ENCODE measurements around the gene SPEF2.

SPEF2 gene

GRCh38 chr5:35785601-35786085 is 168.0 kb downstream of the SPEF2 start:
- DNase-seq (ENCODE audit: low spot score), result no peak

DNA sequence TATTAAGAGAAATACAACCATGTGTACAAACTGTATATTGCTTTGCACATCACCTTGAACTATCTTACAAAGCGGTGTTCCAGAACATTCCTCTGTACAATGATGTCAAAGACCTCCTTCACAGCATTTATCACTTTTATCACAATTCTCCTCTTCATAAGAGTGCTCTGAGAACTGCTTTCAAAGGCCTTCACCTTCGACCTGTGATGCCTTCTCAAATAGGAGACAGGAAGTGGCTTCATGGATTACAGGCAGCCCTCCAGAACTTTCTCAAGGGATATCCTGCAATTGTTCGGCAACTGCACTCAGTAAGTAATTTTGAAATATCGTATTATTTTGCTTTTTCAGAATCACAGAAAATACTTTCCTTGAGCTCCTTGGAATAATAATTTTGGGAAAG is 171.1 kb downstream of the SPEF2 start:
- no peak for DNase-seq (ENCODE audit: low spot score)

DNA sequence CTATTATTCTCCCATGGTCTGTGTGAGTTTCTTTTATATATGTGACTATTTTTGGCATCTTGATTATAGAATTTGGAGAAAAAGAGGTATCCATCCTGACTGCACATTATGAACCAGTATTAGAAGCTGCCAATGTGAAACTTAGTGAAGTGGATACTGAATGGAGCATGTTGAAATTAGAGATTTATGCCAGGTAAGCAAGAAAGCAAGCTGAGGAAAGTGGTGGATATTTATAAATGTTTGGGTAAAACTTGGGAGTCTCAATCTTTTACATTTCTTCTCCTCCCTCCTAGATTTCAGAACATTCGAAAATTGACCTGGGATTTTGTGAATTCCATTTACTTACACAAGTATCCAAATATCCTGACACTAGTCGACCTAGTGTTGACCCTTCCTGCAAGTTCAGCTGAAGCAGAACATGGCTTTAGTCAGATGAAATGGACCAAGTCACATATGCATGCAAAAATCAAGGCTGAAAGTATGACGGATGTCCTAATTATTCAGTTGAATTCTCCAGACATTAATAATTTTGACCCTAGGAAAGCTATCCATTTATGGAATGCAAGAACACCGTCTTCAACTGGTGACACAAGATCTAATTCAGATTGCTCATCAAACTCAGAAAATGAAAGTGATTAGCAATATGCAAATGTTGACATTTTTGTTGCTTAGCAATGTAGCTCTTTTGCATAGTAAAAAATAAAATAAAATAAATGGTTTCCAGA is 172.2 kb downstream of the SPEF2 start:
- DNase-seq (ENCODE audit: low spot score), result no peak

- DNase-seq (ENCODE audit: low spot score), result no peak
Measured at GRCh38 chr5:35790457-35790822, 172.8 kb downstream of the SPEF2 start.

DNA sequence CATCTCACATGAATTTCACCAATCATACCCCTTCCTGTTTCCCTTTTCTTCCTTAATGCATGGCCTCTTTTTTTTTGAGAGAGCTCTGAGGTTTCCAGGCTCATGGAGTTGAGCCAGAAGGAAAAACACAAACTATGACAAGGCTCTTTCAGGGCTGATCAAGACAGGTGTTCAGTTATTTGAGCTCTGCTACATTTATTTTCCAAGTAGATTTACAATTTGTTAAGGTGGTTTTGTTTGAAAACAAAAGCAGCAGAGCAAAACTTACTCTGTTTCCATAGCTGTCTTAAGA is 176.6 kb downstream of the SPEF2 start:
- DNase-seq (ENCODE audit: low spot score), result no peak

- DNase-seq (ENCODE audit: low spot score), result no peak
Measured at GRCh38 chr5:35794684-35795375, 177.2 kb downstream of the SPEF2 start.

DNA sequence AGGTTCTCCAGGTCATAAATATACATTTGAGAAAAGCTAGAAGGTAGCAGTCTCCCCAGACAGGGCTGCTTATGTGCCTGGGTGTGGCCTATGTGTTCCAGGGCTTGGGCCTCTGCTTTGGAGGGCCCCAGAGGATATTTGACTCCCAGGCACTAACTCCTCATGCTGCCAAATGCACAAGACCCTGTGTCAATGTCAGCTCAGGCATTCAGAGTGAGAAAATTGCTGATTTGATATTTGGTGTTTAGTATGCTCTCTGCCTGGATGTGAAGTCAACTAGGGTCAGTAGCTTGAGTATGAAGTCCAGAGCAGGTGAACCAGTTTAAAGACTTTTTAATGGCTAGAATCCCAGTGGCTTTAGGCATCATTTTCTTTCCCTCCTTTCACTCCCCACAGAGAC is 181.5 kb downstream of the SPEF2 start:
- no peak for DNase-seq (ENCODE audit: low spot score)

GRCh38 chr5:35799753-35800152 is 182.1 kb downstream of the SPEF2 start:
- DNase-seq (ENCODE audit: low spot score), result no peak

- no peak for DNase-seq (ENCODE audit: low spot score)
Measured at GRCh38 chr5:35803191-35803651, 185.6 kb downstream of the SPEF2 start.

GRCh38 chr5:35804201-35804653 is 186.6 kb downstream of the SPEF2 start:
- no peak for DNase-seq (ENCODE audit: low spot score)

DNA sequence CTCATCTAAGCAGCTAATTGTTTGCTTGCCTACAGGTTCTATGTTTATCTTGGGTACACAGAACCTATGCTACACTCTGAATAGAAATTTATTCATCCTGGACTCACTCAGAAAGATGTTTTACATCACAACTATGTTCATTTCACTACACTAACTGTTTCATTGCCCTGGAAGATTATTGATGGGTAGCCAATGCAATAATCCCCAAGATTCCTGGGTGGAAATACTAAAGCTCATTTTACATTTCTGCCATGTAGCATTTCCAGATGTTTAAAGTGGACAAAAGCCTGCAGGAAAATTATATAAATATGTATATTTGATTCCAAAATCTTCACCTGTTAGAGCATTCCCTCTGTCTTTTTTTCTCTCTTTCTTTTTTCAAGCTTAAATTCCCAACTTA is 187.2 kb downstream of the SPEF2 start:
- DNase-seq (ENCODE audit: low spot score), result no peak

GRCh38 chr5:35810601-35811000 is 192.9 kb downstream of the SPEF2 start:
- DNase-seq (ENCODE audit: low spot score), result no peak

- no peak for DNase-seq (ENCODE audit: low spot score)
Measured at GRCh38 chr5:35811108-35811741, 193.6 kb downstream of the SPEF2 start.

GRCh38 chr5:35813521-35813920 is 195.9 kb downstream of the SPEF2 start:
- no peak for DNase-seq (ENCODE audit: low spot score)

- DNase-seq (ENCODE audit: low spot score), result no peak
Measured at GRCh38 chr5:35815089-35815936, 197.7 kb downstream of the SPEF2 start.

DNA sequence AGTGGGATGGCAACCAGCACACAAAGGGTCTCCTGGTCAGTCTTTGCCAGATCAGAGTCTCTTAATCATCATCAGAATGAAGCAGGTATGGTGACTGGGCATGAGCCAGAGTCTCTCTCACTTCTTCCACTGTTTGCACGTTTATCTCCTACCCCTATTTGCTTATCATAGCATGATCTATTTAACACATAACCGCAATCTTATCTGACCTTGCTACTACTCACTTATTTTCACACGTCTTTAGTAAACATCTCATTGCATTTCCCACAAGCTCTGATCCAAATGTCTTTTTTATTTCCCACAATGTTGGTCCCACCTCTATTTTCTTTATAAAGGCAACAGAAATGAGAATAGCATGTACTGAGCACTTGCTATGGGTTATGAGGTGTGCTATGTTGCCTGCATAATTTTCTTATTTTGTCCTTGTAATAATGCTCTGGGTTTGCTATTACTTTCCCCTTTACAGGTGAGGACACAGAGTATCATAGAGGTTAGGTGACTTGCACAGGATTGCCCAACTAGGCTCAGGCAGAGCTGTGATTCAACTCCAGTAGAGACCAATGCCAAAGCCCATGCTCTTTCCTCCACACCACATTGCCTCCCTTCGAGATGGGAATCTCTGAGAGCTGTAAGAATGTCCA is 199.3 kb downstream of the SPEF2 start:
- DNase-seq (ENCODE audit: low spot score), result no peak

DNA sequence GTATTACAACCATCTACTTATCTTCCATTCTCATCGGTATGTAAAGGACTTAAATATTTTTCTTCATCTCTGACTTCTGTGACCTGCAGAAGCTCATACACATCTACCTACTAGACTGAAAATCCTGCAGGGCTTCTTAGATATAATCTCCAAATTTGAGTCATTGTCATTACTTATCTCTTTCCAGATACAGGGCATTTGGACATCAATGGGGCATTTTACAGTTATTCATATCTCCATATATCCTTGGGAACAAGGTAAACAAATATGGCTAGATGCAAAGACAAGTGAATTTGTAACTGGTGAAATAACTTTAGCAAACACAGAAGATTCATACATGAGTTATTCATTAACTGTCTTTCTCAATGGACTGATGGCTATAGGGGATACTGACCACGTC is 201.4 kb downstream of the SPEF2 start:
- DNase-seq (ENCODE audit: low spot score), result peak; percentile 36

DNA sequence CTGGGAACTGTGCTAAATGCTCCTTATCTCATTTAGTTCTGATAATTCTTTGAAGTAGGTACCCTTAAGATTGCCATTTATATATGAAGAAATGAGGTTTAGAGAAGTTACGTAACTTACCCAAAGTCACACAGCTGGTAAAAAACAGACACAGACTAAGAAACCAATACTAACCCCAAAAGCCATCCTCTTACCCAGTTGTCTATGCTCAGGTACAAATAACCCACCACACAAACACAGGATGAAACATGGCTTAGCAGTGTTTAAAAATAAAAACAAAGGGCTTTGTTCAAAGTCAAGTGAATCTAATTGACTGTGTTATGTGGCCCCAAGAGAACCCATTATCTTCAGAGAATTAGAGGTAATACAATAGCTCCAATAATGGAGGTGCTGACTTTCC is 202.0 kb downstream of the SPEF2 start:
- DNase-seq (ENCODE audit: low spot score), result no peak

DNA sequence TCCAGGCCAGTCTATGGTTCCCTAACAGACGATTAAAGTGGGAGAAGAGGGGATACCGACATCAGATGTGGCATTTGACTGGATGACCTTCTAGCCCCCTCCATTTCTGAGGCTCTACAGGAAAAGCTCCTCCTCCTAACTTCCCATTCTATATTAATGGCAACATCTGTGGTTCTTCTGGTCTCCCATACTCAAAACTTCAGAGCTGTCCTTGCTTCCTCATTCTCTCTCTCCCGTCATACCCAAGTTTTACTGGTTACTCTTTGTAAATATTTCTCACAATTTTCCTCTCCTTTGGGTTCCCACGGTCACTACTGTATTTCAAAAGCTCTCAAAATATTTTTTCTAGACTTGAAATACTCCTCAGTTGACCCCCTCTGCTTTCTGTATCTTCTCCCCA is 203.1 kb downstream of the SPEF2 start:
- no peak for DNase-seq (ENCODE audit: low spot score)

DNA sequence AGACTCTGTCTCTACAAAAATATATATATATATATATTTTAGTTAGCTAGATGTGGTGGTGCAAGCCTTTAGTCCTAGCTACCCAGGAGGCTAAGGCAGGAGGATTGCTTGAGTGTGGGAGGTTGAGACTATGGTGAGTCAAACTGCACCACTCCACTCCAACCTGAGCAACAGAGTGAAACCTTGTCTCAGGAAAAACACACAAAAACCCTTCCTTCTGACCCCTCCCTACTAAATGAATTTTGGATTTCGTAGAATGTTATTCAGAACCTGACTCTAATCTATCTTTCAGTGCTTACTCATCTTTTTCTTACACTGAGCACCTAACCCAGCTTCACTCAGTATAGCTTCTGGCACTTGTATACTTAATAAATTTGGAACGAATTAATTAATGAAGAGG is 203.8 kb downstream of the SPEF2 start:
- no peak for DNase-seq (ENCODE audit: low spot score)

DNA sequence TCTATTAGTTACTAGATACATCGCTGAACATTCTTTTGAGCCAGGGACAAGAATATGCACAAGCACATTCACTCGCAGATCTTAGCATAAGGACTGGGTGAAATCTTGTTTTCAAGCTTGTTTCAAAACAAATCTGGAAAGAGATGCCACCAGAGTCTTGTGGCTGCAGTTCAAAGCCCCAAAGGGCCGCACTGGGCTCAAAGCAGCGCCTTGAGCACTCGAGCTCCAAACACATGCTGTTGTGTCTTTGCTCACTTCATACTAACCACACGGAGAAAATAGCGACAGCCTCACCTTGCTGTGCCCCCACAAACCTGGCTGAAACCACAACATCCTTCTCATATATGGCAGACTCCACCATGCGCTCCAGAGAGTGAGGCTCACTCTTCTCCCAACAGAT is 204.8 kb downstream of the SPEF2 start:
- DNase-seq (ENCODE audit: low spot score), result no peak
